K562 (cell line): ENCODE data around the gene SLCO1A2. TPM values are rescaled to one million over a fixed set of nuclear protein-coding genes. Genes with fewer than 3 reads are reported as not detected.

Source experiments
- ATAC-seq: fragments of 200-7000 bp; cut with Tn5 transposase; 3 replicates; pipeline ENCODE4 v1.9.1; 2020; ENCODE audit warnings: moderate library complexity
- BruUV-seq: library from RNA; stranded (reverse); fragments of 400-500 nt; replicated peaks from 2 replicates; lab custom pipeline; 2021; lab: Mats Ljungman, UMichigan
- CTCF ChIA-PET: fragments of 300-600 bp; formaldehyde crosslinking; extraction: SDS; loops from one replicate; lab custom pipeline; 2021; ENCODE audit warnings: low intra/inter-chr PET ratio; lab: Yijun Ruan, JAX
- POLR2A ChIA-PET: fragments of 300-600, 350-650 bp; sonication (Branson Sonifier 250); formaldehyde crosslinking; extraction: SDS; loops from one replicate; lab custom pipeline; 2021; ENCODE audit warnings: antibody characterized with exemption, inconsistent platforms; lab: Yijun Ruan, JAX
- DNase-seq, 4 experiments: peaks; one replicate each; pipeline versions ENCODE4 v3.0.0 to v3.0.0-alpha.2; 2011 to 2018; ENCODE audit warnings: low spot score in 3 of 4, mixed read lengths in 3 of 4; ENCODE audit errors: extremely low read depth in 1 of 4
- FAIRE-seq: peaks from 2 replicates; lab custom pipeline; 2011; peaks lifted over from hg19 to GRCh38; lab: Jason Lieb, UNC
- H2AFZ ChIP-seq: 2 replicates; pipeline ENCODE4 v1.6.0; 2011; ENCODE audit warnings: low read depth, low read length, control low read depth, inconsistent platforms
- H3K27ac ChIP-seq: fragments of 200-600 bp; 3 replicates; pipeline ENCODE4 v1.8.0; 2011; ENCODE audit warnings: low read depth, mild to moderate bottlenecking, control low read depth, inconsistent platforms, low read length, moderate library complexity, mixed read lengths; ENCODE audit errors: extremely low read depth
- H3K27me3 ChIP-seq, 2 experiments: fragments of 300-600 bp in 1 of 2; 2 replicates in 1 of 2; 3 replicates in 1 of 2; pipeline versions ENCODE4 v1.6.0 to v1.8.0; 2011; ENCODE audit warnings: inconsistent platforms in 2 of 2, low read length in 2 of 2, mild to moderate bottlenecking in 1 of 2, mixed read lengths in 1 of 2, moderate library complexity in 1 of 2; ENCODE audit not compliant: control insufficient read depth in 2 of 2, insufficient read depth in 2 of 2
- H3K36me3 ChIP-seq: fragments of 300-600 bp; 3 replicates; pipeline ENCODE4 v1.8.0; 2011; ENCODE audit warnings: mild to moderate bottlenecking, low read length, inconsistent platforms; ENCODE audit not compliant: control insufficient read depth, insufficient read depth
- H3K4me1 ChIP-seq, 2 experiments: fragments of 200-600 bp in 1 of 2; replicated peaks in 1 of 2; 2 replicates in 1 of 2; 3 replicates in 1 of 2; pipeline versions ENCODE4 v1.5.1 to v1.8.0; 2011; ENCODE audit warnings: inconsistent platforms in 2 of 2, low read length in 2 of 2, mild to moderate bottlenecking in 1 of 2, mixed read lengths in 1 of 2, moderate library complexity in 1 of 2; ENCODE audit not compliant: control insufficient read depth in 2 of 2, insufficient read depth in 2 of 2
- H3K4me2 ChIP-seq: 2 replicates; pipeline ENCODE4 v1.6.1; 2011; ENCODE audit warnings: low read length, control low read depth, inconsistent platforms, mixed read lengths; ENCODE audit not compliant: insufficient read depth
- H3K4me3 ChIP-seq: fragments of 200-600 bp; sonication (generic), shearing (Covaris generic); 2 replicates; pipeline ENCODE4 v1.5.1; 2016; ENCODE audit warnings: control low read depth, inconsistent platforms
- H3K79me2 ChIP-seq: fragments of 200-600 bp; 3 replicates; pipeline ENCODE4 v1.8.0; 2011; ENCODE audit warnings: low read length, inconsistent platforms; ENCODE audit not compliant: control insufficient read depth, insufficient read depth
- H3K9ac ChIP-seq, 2 experiments: 2 replicates each; pipeline versions ENCODE4 v1.6.0 to v1.6.1; 2011; ENCODE audit warnings: low read depth in 2 of 2, low read length in 2 of 2, control low read depth in 1 of 2, inconsistent platforms in 1 of 2, mild to moderate bottlenecking in 1 of 2, mixed read lengths in 1 of 2; ENCODE audit not compliant: insufficient read depth in 1 of 2
- H3K9me1 ChIP-seq: one replicate; pipeline ENCODE4 v1.6.0; 2011; ENCODE audit warnings: inconsistent platforms, mild to moderate bottlenecking, low read length, moderate library complexity; ENCODE audit not compliant: control insufficient read depth, insufficient read depth
- H3K9me3 ChIP-seq: replicated peaks from 2 replicates; pipeline ENCODE4 v1.5.1; 2011; ENCODE audit warnings: low read depth, low read length, inconsistent platforms; ENCODE audit not compliant: control insufficient read depth, insufficient read depth
- H4K20me1 ChIP-seq: replicated peaks from 2 replicates; pipeline ENCODE4 v1.6.1; 2011; ENCODE audit warnings: low read length, inconsistent platforms, mixed read lengths; ENCODE audit not compliant: control insufficient read depth, insufficient read depth
- ARID2 ChIP-seq: fragments of 450-650 bp; IDR thresholded peaks from 2 replicates; pipeline ENCODE4 v1.6.1; 2017; ENCODE audit warnings: antibody characterized with exemption, mild to moderate bottlenecking
- MEIS2 ChIP-seq: fragments of 450-650 bp; IDR thresholded peaks from 2 replicates; pipeline ENCODE4 v1.6.1; 2014; ENCODE audit warnings: mild to moderate bottlenecking; ENCODE audit not compliant: partially characterized antibody
- PKNOX1 ChIP-seq: fragments of 450-650 bp; IDR thresholded peaks from 2 replicates; pipeline ENCODE4 v1.6.1; 2016
- RBM17 ChIP-seq: fragments of 200-400 bp; formaldehyde crosslinking; IDR thresholded peaks from 2 replicates; pipeline ENCODE4 v1.6.1; 2017; ENCODE audit warnings: low read depth, mild to moderate bottlenecking, low read length, borderline replicate concordance
- SOX6 ChIP-seq: fragments of 450-650 bp; IDR thresholded peaks from 2 replicates; pipeline ENCODE4 v1.6.1; 2014; ENCODE audit warnings: mild to moderate bottlenecking
- ZMIZ1 ChIP-seq, 2 experiments: fragments of 150-350 bp in 1 of 2; IDR thresholded peaks; 2 replicates each; pipeline ENCODE4 v1.6.1; 2012 to 2016; ENCODE audit warnings: low read depth in 2 of 2, low read length in 2 of 2, mild to moderate bottlenecking in 1 of 2, moderate library complexity in 1 of 2
- ZNF143 ChIP-seq: sonication (generic); formaldehyde crosslinking; IDR thresholded peaks from 2 replicates; pipeline ENCODE4 v1.9.0; 2022; ENCODE audit warnings: mild to moderate bottlenecking, missing genetic modification reagents
- ZNF239 ChIP-seq: fragments of 250-450 bp; sonication (Bioruptor Pico); IDR thresholded peaks from 2 replicates; pipeline ENCODE4 v1.4.0; 2020; ENCODE audit warnings: mild to moderate bottlenecking
- ZNF408 ChIP-seq: fragments of 250-450 bp; sonication (Bioruptor Pico); IDR thresholded peaks from 2 replicates; pipeline ENCODE4 v1.4.0; 2020; ENCODE audit warnings: low read depth, mild to moderate bottlenecking, moderate library complexity
- ZNF695 ChIP-seq: fragments of 450-650 bp; formaldehyde crosslinking; IDR thresholded peaks from 2 replicates; pipeline ENCODE4 v1.4.0; 2020; ENCODE audit warnings: mild to moderate bottlenecking, moderate library complexity
- WGBS: fragments of 100-300 bp; shearing (Covaris generic); methylation state at CpG from one replicate; pipeline ENCODE4 v1.1.6; 2016; ENCODE audit warnings: low coverage, mixed read lengths; ENCODE audit not compliant: insufficient coverage; ENCODE audit errors: missing lambda C conversion rate; 5-methylcytosine and 5-hydroxymethylcytosine counted together
- in situ Hi-C: fragments of 300-500 bp; cut with MboI; formaldehyde crosslinking; loops from 4 replicates; pipeline ENCODE4 v1.15.0; 2018; ENCODE audit warnings: inconsistent platforms, mixed read lengths
- intact Hi-C: fragments of 100-400 bp; cut with micrococcal nuclease; formaldehyde crosslinking; loops from 2 replicates; pipeline ENCODE4 v1.14.2; 2022
- polyA plus RNA-seq, 8 experiments: library from polyadenylated mRNA; depleted of rRNA in 4 of 8; stranded (reverse) in 5 of 8; unstranded in 3 of 8; fragments of >200 nt; fragmentation: Nextera tagmentation in 2 of 8; fragmentation: Illumina TruSeq in 1 of 8; extraction: Ambion mirVana in 2 of 8; extraction: Trizol in 1 of 8; gene quantifications; 2 replicates each; pipeline versions ENCODE4 v1.2.1 to v1.2.3, GENCODE V29; 2011 to 2014; ENCODE audit warnings: inconsistent platforms in 1 of 8, missing spikeins in 1 of 8
- total RNA-seq, 7 experiments: library from RNA; depleted of rRNA in 6 of 7; stranded (reverse); fragments of >200 nt in 6 of 7; fragmentation: Illumina TruSeq in 2 of 7; extraction: Trizol in 2 of 7; gene quantifications; 2 replicates each; pipeline versions ENCODE4 v1.2.1 to v1.2.3, GENCODE V29; 2011 to 2021; ENCODE audit warnings: low replicate concordance in 1 of 7

Gene SLCO1A2
- total and polyA plus RNA-seq, 9 of the 15 experiments (the other 6 are each of a cell fraction or from before 2014, with no cell fraction given) = 1.2 to 4.4 (median 2.6) TPM

GRCh38 chr12:21337453-21337852 lies 2.7 kb upstream of the SLCO1A2 start:
- H3K27me3 ChIP-seq = no peaks in the 10 kb centered on the region
- H3K9ac ChIP-seq = no peak overlapping the region
- in situ Hi-C loops = no loop called here
- H3K27ac ChIP-seq = no peak overlapping the region
- H3K79me2 ChIP-seq = no peaks in the 10 kb centered on the region
- H3K9me3 ChIP-seq = no peaks in the 10 kb centered on the region
- no peak for ATAC-seq
- TF ChIP-seq SOX6 = no peak
- BruUV-seq = no TSS peak
- no peak overlapping the region for H3K4me3 ChIP-seq
- ChIA-PET CTCF (no interaction called here), POLR2A (no interaction called here)
- no peaks in the 10 kb centered on the region for H3K36me3 ChIP-seq
- no peaks in the 10 kb centered on the region for H3K9me1 ChIP-seq
- FAIRE-seq = no peak
- intact Hi-C loops = no loop called here
- no peak overlapping the region for H3K4me2 ChIP-seq
- DNase-seq = no peak
- no peaks in the 10 kb centered on the region; a peak in 1 of 5 replicates for H3K4me1 ChIP-seq
- H2AFZ ChIP-seq = no peak overlapping the region
- H4K20me1 ChIP-seq = no peaks in the 10 kb centered on the region

GRCh38 chr12:21336656-21337055 lies 1.9 kb upstream of the SLCO1A2 start:
- no peak overlapping the region for H3K27ac ChIP-seq
- no peak overlapping the region for H3K9ac ChIP-seq
- FAIRE-seq (no peak), DNase-seq (no peak), ATAC-seq (no peak)
- H3K4me2 ChIP-seq = no peak overlapping the region
- no TSS peak for BruUV-seq
- H3K4me3 ChIP-seq = no peak overlapping the region
- WGBS = 30% methylated on average over 5 of the region's 5 CpGs
- no peaks in the 10 kb centered on the region for H3K9me3 ChIP-seq
- intact Hi-C loops = no loop called here
- no peaks in the 10 kb centered on the region; a peak in 1 of 5 replicates for H3K4me1 ChIP-seq
- no peaks in the 10 kb centered on the region for H4K20me1 ChIP-seq
- H3K79me2 ChIP-seq = no peaks in the 10 kb centered on the region
- H3K36me3 ChIP-seq = no peaks in the 10 kb centered on the region
- no peak for TF ChIP-seq ZNF695
- TF ChIP-seq RBM17 = no peak
- TF ChIP-seq ZNF143 = no peak
- TF ChIP-seq ARID2 = no peak
- TF ChIP-seq ZMIZ1 (IDR thresholded peaks at IDR 0.05; ENCODE audit: low read depth in 2 of 2, low read length in 2 of 2) = no peak
- TF ChIP-seq PKNOX1 = peak; percentile 66; the same call in 1 of the 2 replicates
- TF ChIP-seq ZNF408 = no peak
- TF ChIP-seq ZNF239 = no peak
- peak; percentile 35 for TF ChIP-seq MEIS2
- CTCF ChIA-PET = no interaction called here
- H3K27me3 ChIP-seq = no peaks in the 10 kb centered on the region
- no peaks in the 10 kb centered on the region for H3K9me1 ChIP-seq
- in situ Hi-C loops = no loop called here
- POLR2A ChIA-PET = no interaction called here
- no peak overlapping the region for H2AFZ ChIP-seq
